Muscle of back (tissue), 11 donors: ENCODE measurements around the gene APOB. TPM values are rescaled to one million over a fixed set of nuclear protein-coding genes. Genes with fewer than 3 reads are reported as not detected.

Source experiments
- DNase-seq, 3 donors: peaks; one replicate each; pipeline versions ENCODE4 v3.0.0 to v3.0.0-alpha.2; 2013
- polyA plus RNA-seq, 10 donors: library from polyadenylated mRNA; unstranded; fragments of 120-200 nt; gene quantifications; one replicate each; pipeline ENCODE4 v1.2.1, GENCODE V29; 2013; ENCODE audit not compliant: insufficient read length in 10 of 10

Gene APOB
- polyA plus RNA-seq, 10 donors = 0.01 to 1.4 (median 0.06) TPM

DNA sequence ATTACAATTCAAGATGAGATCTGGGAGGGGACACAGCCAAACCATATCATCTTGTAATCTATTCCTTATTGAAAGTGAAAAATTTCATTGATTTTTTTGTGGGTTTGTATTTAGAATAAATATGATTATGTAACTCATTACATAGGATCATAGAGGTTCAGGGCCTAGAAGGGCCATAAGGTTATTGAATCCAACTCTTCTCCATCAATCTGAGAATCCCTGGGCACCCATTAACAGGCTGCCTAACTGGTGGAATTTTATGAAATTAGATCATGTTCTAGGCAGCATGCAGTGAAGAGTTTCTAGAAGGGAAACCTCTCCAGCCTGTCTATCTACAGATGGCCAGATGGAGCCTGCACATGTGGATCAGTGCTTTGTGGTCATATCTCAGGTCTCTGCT is 6.3 kb upstream of the APOB start:
- no peak for DNase-seq

DNA sequence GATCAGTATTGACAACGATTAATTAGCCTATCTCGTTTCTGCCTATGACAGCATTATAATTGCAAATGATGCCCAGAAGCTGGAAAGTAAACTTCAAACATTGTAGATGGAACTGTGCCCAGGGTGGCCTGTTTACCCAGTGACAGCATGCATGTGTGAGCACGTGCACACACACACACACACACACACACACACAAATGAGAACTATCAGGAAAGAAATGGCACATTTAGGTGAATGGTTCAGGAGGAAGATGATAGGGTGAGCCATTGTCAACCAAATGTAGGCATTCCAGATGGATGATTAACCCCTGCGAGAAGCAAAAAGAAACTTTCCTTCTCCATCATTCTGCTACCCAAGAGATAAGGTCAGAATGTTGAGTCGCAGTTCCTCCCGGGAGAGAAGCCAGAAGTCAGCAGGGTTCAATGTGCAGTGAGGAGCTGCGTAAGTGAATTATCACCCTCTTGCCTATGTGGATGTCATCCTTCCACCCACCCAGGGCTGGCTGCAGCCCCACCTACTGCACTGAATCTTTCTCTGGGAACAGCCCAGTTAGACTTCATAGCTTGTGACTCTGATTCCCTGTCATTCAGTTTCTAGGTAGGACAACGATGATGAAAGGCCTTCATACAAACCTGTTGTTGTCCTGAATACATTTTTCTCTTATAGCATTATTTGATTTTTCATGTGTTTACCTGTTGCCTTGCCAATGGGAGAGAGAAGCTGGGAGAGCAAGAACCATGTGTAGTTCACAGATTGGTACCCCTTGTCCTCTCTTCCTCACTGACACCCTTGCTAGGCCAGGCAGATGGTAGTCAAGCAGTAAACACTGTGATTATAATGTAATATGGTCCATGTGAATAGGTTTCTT is 3.5 kb upstream of the APOB start:
- DNase-seq = no peak

DNA sequence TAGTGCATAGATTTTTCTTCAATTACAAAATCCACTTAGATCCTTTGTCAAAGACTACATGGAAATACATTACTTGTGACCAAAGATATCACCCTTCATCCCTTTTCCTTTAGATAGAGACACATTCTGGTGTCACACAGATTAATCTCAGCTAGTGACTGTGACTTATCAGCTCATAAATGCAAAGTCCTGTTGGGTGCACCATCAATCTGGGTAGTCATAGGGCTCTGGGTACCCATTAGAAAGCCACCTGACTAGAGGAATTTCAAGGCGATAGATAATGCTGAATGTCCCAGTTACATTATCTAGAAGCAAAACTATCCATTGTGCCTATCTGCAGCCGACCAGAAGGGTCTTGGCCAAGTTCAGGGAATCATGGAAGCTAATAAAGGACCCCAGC is 2.6 kb upstream of the APOB start:
- no peak for DNase-seq

DNA sequence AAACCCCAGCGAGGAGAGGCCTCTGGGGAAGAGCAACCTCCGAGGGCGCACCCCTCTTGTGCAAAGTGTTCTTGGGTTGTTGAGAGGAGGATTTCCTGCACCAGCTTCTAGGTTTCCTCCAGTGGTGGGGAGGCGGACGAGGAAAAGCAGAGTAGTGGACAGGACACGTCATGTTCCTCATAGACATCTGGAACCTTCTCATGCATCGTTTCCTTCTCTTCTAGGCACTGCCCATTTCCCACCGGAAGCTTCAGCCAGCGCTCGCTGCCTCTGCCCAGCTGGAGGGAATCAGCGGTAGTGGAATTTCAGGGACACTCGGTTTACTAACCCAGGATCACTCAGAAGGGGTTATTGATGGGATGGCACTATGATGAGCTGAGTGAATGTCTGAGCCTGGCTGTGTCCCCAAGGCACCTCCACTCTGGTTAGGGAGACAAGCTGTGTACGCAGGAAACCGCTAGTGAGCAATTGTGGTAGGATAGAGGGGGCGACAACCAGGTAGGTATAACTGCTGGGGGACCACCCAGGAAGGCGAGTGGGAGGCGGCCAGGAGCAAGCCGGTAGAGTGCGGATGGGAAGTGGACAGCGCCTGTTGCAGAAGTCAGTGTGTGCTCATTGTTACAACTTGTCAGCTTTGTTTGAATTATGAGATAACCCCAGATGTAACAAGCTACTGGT is 960 bp upstream of the APOB start:
- DNase-seq = no peak

DNA sequence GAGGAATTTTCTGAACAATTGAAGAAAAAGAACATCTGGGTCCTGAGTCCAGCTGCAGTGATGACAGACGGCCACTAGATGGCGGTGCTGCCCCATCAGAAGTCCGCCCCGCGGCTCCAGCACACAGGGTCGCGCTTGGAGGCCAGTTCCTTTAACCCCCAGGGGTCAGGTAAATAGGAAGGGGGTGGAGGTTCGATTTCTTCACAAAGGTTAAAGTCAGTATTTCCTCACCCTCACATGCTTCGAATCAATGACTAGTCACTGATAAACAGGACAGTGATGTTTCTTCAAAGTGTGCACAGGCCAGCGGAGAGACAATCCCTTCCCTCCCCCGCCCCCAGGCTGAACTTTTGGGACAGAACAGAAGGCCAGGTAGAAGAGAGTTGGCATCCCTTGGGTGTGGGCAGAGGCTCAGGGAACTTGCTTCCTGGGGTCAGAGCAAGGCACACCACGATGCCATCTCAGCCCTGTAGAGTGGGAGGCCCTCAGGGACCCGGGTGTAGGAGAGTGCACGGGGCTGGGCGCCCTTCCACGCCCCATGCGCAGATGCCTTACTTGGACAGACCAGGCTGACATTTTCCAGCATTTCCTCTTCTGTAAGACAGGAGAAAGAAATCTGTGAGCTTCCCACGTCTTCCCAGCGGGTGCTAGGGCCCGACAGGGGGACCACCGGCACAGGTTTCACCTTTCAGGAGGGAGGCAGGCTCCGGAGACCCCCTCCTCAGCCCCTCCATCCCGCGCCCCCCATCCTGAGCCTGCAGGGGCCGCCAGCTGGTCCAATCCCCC is 722 bp downstream of the APOB start:
- DNase-seq = peak; percentile 37 to 86 (median 75)

DNA sequence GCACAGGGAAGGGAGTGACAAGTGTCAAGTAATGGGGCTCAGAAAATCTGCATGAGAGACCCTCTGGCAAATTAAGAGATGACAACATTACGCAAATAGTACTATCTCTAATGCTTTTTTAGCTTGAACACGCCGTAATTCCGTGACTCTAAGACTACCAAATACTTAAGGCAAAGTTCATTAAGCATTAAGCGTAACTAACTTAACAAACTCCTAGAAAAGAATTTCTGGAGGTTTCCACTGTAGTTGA is 1.2 kb downstream of the APOB start:
- DNase-seq = no peak

DNA sequence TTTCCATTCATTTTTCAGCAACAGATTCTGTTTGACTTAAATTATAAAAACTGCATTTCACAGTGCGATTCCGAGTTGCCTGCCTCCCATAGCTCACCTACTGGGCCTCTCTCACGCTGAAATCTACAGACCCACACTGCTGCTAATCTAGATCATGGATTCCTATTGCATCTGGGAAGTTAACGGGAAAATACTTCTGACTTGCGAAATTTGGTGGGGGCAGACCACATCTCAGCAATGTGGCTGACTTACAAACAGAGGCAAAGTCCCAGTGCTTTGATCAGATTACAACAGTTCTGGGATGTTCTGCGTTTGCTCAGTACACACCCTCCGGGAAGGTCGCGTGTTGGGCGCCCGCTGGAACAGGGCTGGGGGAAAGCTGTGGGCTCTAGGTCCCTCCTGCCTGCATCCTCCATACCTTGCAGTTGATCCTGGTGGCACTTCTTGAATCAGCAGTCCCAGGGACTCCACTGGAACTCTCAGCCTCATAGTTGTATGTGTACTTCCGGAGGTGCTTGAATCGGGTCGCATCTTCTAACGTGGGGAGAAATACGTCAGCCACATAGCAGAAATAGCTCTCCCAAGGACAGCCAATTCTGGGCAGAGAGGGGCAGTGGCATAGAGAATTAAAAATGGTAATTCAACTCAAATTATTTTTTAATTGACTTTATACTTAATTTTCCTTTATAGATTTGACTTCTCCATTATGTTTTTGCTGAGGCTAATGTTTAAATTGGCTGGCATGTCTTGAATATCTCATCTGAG is 1.7 kb downstream of the APOB start:
- DNase-seq = no peak

DNA sequence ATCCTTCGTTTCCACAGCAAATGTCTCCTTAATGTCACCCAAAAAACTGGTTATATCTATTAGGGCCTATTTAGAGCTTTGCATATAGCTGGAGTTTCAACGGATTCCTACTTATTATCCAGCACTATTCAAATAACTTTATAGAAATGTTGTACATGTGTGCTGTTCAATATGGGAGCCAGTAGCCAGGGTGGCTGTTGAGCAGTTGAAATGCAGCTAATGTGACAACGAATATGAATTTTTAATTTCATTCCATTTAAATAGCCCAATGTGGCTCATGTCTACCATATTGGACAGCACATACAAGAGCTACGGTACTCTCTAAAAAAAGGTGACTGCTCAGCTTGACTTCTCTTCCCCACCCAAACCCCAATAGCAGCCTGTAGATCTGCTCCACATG is 2.4 kb downstream of the APOB start:
- no peak for DNase-seq

DNA sequence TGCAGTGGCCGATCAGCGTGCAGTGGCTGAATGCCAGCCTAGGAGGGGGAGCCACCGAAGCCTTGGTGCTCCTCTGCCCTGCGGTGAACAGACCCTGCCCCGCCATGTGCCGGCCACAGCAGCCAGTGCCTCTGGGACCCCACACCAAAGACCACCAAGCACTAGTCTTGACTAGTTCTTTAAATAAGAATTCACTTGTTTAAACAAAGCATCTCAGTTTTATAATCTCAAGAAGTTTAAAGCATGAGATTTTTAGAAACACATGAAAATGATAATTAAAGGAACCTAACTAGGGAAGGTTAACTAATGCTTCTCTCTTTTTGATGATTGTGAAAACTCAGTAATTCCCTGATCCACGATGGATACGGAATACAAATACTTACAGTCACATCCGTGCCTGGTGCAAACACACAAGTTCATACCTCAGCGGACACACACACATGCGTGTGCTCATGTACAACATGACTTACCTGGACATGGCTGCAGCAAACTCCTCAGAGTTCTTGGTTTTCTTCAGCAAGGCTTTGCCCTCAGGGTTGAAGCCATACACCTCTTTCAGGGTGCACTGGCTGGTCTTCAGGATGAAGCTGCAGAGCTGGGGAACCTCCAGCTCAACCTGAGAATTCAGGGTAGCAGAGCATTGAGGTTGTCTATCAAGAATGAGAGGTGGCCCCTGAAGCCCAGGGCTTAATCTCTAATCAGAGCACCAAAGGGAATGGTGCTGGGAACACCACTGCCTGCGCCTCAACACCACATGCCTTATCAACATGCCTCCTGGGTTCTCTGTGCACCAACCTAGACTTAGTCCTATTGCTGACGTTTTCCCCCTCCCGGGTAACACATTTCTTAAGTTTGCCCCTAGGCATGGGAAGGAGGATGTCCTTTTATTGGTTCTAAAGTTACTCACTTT is 3.1 kb downstream of the APOB start:
- no peak for DNase-seq

DNA sequence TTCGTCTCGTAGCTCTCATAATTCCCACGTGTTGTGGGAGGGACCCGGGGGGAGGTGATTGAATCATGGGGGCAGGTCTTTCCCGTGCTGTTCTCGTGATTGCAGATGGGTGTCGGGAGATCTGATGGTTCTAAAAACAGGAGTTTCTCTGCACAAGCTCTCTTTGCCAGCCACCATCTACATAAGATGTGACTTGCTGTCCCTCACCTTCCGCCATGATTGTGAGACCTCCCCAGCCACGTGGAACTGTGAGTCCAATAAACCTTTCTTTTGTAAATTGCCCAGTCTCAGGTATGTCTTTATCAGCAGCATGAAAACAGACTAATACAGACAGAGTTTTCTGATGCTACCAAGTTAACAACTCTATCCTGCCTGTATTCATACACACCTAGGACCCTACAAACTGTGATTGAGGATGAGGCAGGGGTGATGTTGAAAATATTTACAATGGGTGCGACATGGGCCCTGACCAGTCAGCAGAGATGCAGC is 3.9 kb downstream of the APOB start:
- DNase-seq = no peak

DNA sequence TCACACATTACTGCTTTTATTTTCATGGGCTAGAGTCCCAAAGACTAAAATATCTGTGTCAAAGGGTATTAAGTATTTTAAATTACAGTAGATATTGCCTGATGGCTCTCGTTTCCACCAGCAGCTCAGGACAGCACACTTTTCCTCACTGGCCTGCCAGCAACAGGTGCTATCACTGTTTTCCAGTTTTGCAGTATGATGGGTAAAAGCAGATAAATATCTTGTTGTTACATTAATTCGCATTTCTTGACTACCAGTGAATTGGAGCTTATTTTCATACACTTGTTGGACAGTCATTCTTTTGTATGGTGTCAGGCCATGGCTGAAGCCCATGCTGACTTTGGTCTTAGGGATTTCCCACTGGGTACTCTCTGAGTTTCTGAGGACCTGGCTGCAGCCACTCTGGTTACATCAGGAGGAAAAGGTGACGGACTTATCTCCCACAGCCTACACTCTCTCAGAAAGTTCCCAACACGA is 4.8 kb downstream of the APOB start:
- DNase-seq = no peak

DNA sequence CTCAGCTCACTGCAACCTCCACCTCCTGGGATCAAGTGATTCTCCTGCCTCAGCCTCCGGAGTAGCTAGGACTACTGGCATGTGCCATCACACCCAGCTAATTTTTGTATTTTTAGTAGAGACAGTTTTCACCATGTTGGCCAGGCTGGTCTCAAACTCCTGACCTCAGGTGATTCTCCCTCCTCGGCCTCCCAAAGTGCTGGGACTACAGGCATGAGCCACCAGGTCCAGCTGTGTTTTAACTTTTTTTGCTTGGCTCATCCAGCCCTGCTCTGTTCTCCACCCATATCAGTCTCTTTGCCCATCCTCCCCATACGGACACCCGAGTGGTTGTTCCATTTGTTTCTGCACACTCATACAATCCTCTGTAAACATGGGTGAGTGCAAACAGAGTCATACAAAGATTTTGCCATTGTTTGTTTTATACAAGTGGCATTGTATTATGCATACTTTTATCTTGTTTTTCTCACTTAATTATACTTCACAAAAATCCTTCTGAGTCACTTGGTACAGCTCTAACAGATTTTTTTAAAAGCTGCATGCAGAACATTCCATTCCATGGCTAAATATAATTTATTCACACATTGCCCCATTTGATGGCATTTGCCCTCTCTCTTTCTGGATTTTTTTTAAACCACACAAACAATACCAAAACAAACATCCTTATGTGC is 5.3 kb downstream of the APOB start:
- DNase-seq = no peak

DNA sequence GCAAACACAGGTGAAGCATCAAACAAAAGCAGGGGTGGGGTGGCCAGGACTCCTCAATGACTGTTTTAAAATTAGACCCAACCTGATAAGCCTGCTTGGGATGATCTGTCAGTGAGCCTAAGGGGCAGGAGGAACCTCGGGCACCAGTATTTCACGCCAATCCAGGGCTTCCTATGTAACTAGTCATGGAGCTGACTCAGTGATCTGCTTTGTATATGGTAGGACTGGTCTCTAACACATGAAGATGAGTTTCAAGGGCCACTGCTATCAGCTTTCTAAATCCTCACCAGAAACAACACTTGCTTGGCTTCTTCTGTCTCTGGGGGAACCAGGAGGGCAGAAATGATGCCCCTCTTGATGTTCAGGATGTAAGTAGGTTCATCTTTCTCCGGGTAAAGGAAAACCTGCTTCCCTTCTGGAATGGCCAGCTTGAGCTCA is 6.2 kb downstream of the APOB start:
- DNase-seq = no peak

DNA sequence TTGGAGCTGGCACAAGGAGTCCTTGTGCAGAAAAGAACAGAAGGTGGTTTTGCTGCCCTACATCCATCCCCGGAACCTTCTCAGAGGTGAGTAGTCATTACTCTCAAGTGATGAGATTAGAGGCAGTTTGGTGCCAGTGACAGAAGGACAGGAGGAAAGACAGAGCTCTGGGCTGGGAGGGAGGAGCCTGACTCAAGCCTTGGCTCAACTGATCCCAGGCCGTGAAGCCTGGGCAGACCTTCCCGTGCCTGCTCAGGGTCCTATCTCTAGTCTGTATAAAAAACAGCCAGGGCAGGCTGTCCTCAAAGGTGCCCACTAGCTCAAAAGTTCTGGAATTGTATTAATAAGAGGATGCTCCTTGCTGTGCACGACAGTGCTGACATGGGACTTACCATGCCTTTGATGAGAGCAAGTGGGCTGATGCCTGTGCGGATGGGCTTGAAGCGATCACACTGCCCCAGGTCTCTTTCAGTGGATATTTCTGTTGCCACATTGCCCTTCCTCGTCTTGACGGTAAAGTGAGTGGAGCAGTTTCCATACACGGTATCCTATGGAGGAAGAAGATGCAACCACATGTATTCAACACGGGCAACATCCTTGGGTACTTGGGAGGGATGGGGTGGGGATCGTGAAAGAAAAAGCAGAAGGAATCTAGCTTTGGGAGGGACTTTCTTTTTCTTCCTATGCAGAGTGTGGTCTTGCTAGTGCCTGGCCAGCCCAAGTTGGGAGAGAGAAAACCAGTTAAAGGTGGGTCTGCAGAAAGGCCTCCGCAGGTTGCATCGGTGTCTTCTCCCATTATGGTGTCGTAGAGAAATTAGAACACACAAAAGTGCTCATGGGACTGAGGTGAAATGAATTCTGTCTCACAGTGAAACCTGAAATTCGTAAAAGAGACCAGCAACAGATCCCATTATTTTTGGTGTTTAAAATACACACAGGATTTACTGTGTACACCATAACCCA is 6.9 kb downstream of the APOB start:
- no peak for DNase-seq

DNA sequence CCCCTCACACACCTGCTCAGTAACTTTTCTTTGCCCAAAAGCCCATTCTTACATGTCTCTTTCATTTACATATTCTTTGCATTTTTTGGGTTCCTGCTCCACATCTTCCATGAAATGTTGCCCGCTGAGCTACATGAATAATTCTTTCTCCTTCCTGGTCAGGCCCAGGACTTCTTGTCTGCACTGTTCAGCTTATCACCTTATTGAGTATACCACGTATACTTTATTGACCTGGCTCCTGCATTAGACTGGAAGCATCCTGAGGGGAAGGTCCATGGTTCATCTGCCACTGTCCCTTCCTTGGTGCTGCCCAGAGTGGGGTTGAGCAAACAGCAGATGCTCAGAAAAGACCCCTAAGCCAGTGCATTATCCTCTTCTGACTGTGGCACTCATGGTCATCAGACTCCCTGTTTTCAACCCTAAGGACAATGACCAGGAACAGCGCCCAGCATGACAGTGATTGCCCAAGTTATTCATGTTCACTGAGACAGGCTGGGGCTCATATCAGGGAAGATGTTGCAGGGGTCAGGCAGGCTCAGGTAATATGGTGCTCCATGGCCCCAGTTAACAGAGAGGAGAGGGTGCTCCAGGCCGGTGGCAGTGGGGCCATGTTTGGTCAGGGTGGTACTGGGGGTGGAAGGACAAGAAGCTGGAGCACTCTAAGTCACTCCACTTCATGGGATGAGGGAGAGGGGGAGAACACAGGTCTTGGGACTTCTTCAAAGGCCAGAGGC is 7.7 kb downstream of the APOB start:
- DNase-seq = no peak

DNA sequence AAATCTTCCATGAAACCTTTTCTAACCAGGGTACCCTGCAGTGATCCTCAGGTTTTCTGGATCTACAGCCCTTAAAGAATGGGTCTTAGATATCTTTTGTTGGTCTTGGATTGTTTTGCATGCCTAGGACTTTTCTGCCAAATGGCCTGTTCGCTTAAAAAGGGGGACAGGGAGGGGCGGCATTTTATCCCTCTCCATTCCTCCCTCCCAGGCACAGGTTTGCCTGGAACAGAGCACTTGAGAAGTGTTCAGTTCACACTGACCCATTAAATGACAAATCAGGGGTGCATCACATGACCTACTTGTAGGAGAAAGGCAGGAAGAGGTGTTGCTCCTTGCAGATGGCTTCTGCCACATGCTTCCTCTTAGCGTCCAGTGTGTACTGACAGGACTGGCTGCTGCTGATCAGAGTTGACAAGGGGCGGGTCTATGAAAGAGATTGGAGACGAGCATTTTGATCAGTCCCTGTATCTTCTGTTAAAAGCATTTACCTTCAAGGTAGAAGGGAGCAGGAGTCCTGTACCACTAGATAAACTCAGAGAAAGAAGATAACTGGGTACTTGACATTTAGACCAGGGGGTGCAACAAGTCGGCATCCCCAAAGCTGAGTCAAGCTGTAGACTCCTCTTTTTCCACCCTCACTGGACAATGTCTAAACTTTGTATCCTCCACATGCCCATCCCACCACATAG is 8.4 kb downstream of the APOB start:
- DNase-seq = no peak

DNA sequence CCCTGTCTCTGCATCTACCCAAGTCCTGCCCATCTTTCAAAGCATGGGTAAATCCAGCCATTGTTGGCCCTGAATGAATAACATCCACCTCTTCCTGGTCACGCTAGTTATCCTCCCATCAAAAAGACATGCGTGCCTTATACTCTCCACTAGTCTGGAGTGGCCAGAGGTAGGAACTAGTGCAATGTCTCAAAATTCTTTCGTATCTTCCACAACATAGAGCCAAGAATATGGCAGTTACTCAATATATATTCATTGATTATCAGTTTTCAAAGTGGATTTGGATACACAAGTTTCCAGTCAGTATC is 8.9 kb downstream of the APOB start:
- DNase-seq = no peak
